Measurements from ENCODE around the gene SCIMP.
"Not testable (repeated sequence)": the region's sequence is repeated elsewhere in the genome, so short reads cannot be mapped to it uniquely, and the experiment has no call there.

The SCIMP gene

DNA sequence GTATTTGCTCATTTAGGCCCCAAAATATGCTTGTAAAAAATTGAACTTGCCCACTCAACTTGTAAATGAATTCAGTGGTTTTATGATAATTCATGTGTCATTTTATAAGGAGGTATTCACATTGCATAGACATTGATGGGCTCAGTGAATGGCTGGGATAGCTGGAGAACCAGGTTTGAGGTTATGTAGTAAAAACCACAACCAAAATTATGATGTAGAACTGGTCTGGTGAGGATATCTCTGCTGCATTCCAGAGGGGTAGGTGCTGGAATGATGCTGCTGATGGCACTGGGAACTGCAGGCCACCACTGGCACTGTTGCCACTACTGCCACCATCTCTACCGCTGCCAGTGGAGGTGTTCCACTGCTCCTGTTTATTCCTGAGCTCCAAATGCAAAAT is 25.9 kb upstream of the SCIMP start:
- Histone ChIP-seq H3K36me3 (ENCODE audit: insufficient read depth, low read length) (no peaks in the 10 kb centered on the region), H3K27ac (ENCODE audit: low read depth, low read length) (no peak overlapping the region), H3K4me1 (ENCODE audit: control insufficient read depth, insufficient read depth, low read length, unreplicated experiment) (no peaks in the 10 kb centered on the region), H3K27me3 (ENCODE audit: insufficient read depth, low read length) (no peaks in the 10 kb centered on the region), H2AFZ (ENCODE audit: low read length, unreplicated experiment) (no peak overlapping the region), H3K4me3 (ENCODE audit: low read depth, low read length) (no peak overlapping the region), H3K79me2 (ENCODE audit: control insufficient read depth, insufficient read depth, low read length, unreplicated experiment) (no peaks in the 10 kb centered on the region)

DNA sequence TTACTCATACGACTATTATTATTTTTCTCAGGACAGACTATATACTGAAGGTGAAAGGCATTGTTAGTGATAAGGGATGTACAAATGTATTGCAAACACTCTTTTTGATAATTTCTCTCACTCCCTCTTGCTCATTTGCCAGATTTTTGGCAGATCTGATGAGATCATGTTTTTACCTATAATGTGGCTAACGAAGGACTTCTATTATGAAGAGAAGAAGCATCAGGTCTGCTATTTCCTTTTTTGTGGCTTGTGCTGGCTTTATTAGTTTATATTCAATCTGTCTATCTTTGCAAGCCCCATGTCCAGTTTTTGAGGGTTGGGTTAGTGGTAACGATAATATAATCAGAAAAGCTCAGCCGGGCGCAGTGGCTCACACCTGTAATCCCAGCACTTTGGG is 22.5 kb upstream of the SCIMP start:
- Histone ChIP-seq H3K79me2 (ENCODE audit: control insufficient read depth, insufficient read depth, low read length, unreplicated experiment) (no peaks in the 10 kb centered on the region), H3K4me1 (ENCODE audit: control insufficient read depth, insufficient read depth, low read length, unreplicated experiment) (no peaks in the 10 kb centered on the region), H3K36me3 (ENCODE audit: insufficient read depth, low read length) (no peaks in the 10 kb centered on the region), H3K27ac (ENCODE audit: low read depth, low read length) (no peak overlapping the region), H3K27me3 (ENCODE audit: insufficient read depth, low read length) (no peaks in the 10 kb centered on the region), H3K4me3 (ENCODE audit: low read depth, low read length) (no peak overlapping the region), H2AFZ (ENCODE audit: low read length, unreplicated experiment) (no peak overlapping the region)

DNA sequence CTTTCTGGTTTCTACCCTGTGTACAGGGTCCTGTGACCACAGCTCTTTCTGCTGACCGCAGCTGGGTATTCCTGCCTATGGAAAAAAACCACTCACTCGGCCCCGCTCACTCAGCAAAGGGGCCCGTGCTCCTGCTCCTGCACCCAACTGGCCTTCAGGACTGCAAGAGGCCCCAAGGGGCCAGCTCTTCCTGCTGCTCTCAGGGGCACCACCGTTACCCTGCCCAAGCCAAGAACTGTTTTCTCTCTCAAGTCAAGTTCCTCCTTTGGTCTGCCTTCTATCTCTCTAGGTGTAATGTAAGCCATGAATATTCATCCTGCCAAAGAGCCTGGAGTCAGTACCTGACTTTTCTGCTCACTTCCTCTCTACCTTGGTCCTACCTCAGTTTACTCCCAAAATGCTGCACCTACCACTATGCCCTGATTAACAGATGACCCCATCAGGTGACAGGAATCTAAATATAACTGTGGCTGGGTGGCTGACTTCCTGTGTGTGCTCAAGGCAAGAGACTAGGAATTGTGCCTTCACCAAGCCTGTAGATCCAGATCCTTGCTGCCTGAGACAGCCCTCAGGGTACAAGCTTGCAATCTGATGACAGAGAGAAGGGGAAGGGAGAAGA is 20.4 kb upstream of the SCIMP start:
- H3K36me3 ChIP-seq (ENCODE audit: insufficient read depth, low read length): no peaks in the 10 kb centered on the region
- no peak overlapping the region for H3K4me3 ChIP-seq (ENCODE audit: low read depth, low read length)
- no peaks in the 10 kb centered on the region for H3K79me2 ChIP-seq (ENCODE audit: control insufficient read depth, insufficient read depth, low read length, unreplicated experiment)
- H3K27ac ChIP-seq (ENCODE audit: low read depth, low read length): no peak overlapping the region
- H2AFZ ChIP-seq (ENCODE audit: low read length, unreplicated experiment): no peak overlapping the region
- H3K27me3 ChIP-seq (ENCODE audit: insufficient read depth, low read length): no peaks in the 10 kb centered on the region
- H3K4me1 ChIP-seq (ENCODE audit: control insufficient read depth, insufficient read depth, low read length, unreplicated experiment): no peaks in the 10 kb centered on the region

- no peak overlapping the region for H3K4me3 ChIP-seq (ENCODE audit: low read depth, low read length)
- no peaks in the 10 kb centered on the region for H3K27me3 ChIP-seq (ENCODE audit: insufficient read depth, low read length)
- no peak overlapping the region for H3K27ac ChIP-seq (ENCODE audit: low read depth, low read length)
- no peak overlapping the region for H2AFZ ChIP-seq (ENCODE audit: low read length, unreplicated experiment)
- H3K4me1 ChIP-seq (ENCODE audit: control insufficient read depth, insufficient read depth, low read length, unreplicated experiment): no peaks in the 10 kb centered on the region
- H3K36me3 ChIP-seq (ENCODE audit: insufficient read depth, low read length): no peaks in the 10 kb centered on the region
- H3K79me2 ChIP-seq (ENCODE audit: control insufficient read depth, insufficient read depth, low read length, unreplicated experiment): no peaks in the 10 kb centered on the region
Observed at GRCh38 chr17:5254414-5254813, 19.8 kb upstream of the SCIMP start.

DNA sequence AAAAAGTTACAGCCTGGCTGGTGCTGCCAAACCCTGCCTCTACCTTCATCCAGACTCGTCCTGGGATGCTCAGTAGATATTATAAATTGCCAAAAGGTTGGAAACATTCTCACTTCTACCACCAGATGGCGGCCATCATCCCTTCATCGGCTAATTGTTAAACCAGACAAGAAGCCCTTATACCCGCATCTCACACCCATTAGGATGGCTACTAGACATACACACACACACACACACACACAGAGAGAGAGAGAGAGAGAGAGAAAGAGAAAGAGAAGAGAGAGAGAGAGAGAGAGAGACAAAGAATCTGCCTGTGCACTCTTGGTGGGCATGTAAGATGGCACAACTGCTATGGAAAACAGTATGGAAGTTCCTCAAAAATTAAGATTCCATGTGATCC is 15.0 kb upstream of the SCIMP start:
- no peak overlapping the region for H3K27ac ChIP-seq (ENCODE audit: low read depth, low read length)
- H3K79me2 ChIP-seq (ENCODE audit: control insufficient read depth, insufficient read depth, low read length, unreplicated experiment): no peaks in the 10 kb centered on the region
- no peak overlapping the region for H3K4me3 ChIP-seq (ENCODE audit: low read depth, low read length)
- no peaks in the 10 kb centered on the region for H3K27me3 ChIP-seq (ENCODE audit: insufficient read depth, low read length)
- H3K36me3 ChIP-seq (ENCODE audit: insufficient read depth, low read length): no peaks in the 10 kb centered on the region
- H3K4me1 ChIP-seq (ENCODE audit: control insufficient read depth, insufficient read depth, low read length, unreplicated experiment): no peaks in the 10 kb centered on the region
- H2AFZ ChIP-seq (ENCODE audit: low read length, unreplicated experiment): no peak overlapping the region

DNA sequence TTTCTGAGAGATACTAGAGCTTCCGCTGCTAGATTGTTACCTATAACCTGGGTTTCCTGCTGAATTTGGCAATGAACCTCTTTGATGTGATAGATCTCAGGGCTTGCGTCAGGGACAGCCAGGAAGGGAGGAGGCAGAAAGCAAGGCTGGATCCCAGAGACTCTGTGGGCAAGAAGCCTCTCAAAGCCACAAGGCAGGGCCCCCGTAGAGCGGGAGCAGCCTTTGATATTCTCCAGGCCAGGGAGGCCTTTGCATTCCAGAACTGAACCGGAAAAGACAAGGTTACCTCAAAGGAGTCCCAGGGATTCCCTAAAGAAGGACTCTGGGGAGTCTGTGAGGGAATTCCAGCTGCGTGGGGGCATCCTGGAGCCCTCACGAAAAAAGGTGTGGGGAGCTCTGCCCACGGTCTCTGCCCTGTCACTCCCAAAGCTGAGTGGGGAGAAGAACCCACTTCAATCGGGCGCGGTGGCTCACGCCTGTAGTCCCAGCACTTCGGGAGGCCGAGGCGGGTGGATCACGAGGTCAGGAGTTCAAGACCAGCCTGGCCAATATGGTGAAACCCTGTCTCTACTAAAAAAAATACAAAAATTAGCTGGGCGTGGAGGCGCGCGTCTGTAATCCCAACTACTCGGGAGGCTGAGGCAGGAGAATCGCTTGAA is 14.3 kb upstream of the SCIMP start:
- H3K27me3 ChIP-seq (ENCODE audit: insufficient read depth, low read length): no peaks in the 10 kb centered on the region
- H3K4me1 ChIP-seq (ENCODE audit: control insufficient read depth, insufficient read depth, low read length, unreplicated experiment): no peaks in the 10 kb centered on the region
- no peak overlapping the region for H3K27ac ChIP-seq (ENCODE audit: low read depth, low read length)
- no peak overlapping the region for H2AFZ ChIP-seq (ENCODE audit: low read length, unreplicated experiment)
- no peaks in the 10 kb centered on the region for H3K36me3 ChIP-seq (ENCODE audit: insufficient read depth, low read length)
- H3K79me2 ChIP-seq (ENCODE audit: control insufficient read depth, insufficient read depth, low read length, unreplicated experiment): no peaks in the 10 kb centered on the region
- no peak overlapping the region for H3K4me3 ChIP-seq (ENCODE audit: low read depth, low read length)

DNA sequence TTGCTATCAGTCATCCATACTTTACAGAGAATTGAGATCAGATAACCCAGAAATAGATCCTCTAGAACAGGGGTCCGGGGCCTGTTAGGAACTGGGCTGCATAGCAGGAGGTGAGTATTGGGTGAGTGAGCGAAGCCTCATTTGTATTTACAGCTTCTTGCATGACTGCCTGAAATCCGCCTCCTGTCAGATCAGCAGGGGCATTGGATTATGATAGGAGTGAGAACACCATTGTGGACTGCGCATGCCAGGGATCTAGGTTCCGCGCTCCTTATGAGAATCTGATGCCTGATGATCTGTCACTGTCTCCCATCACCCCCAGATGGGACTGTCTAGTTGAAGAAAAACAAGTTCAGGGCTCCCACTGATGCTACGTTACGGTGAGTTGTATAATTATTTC is 13.0 kb upstream of the SCIMP start:
- no peak overlapping the region for H3K4me3 ChIP-seq (ENCODE audit: low read depth, low read length)
- H3K36me3 ChIP-seq (ENCODE audit: insufficient read depth, low read length): no peaks in the 10 kb centered on the region
- H3K79me2 ChIP-seq (ENCODE audit: control insufficient read depth, insufficient read depth, low read length, unreplicated experiment): no peaks in the 10 kb centered on the region
- no peak overlapping the region for H3K27ac ChIP-seq (ENCODE audit: low read depth, low read length)
- H3K4me1 ChIP-seq (ENCODE audit: control insufficient read depth, insufficient read depth, low read length, unreplicated experiment): no peaks in the 10 kb centered on the region
- H3K27me3 ChIP-seq (ENCODE audit: insufficient read depth, low read length): no peaks in the 10 kb centered on the region
- H2AFZ ChIP-seq (ENCODE audit: low read length, unreplicated experiment): no peak overlapping the region

GRCh38 chr17:5241861-5242671 is 7.4 kb upstream of the SCIMP start:
- Histone ChIP-seq H3K36me3 (ENCODE audit: insufficient read depth, low read length) (no peaks in the 10 kb centered on the region), H3K79me2 (ENCODE audit: control insufficient read depth, insufficient read depth, low read length, unreplicated experiment) (no peaks in the 10 kb centered on the region), H2AFZ (ENCODE audit: low read length, unreplicated experiment) (no peak overlapping the region), H3K4me1 (ENCODE audit: control insufficient read depth, insufficient read depth, low read length, unreplicated experiment) (no peaks in the 10 kb centered on the region), H3K27ac (ENCODE audit: low read depth, low read length) (no peak overlapping the region), H3K4me3 (ENCODE audit: low read depth, low read length) (no peak overlapping the region), H3K27me3 (ENCODE audit: insufficient read depth, low read length) (no peaks in the 10 kb centered on the region)

- H3K36me3 ChIP-seq (ENCODE audit: insufficient read depth, low read length); H3K4me3 ChIP-seq (ENCODE audit: low read depth, low read length); H3K4me1 ChIP-seq (ENCODE audit: control insufficient read depth, insufficient read depth, low read length, unreplicated experiment); H2AFZ ChIP-seq (ENCODE audit: low read length, unreplicated experiment); H3K79me2 ChIP-seq (ENCODE audit: control insufficient read depth, insufficient read depth, low read length, unreplicated experiment); H3K27ac ChIP-seq (ENCODE audit: low read depth, low read length); H3K27me3 ChIP-seq (ENCODE audit: insufficient read depth, low read length): not testable (repeated sequence)
Observed at GRCh38 chr17:5239769-5240168, 5.1 kb upstream of the SCIMP start.

DNA sequence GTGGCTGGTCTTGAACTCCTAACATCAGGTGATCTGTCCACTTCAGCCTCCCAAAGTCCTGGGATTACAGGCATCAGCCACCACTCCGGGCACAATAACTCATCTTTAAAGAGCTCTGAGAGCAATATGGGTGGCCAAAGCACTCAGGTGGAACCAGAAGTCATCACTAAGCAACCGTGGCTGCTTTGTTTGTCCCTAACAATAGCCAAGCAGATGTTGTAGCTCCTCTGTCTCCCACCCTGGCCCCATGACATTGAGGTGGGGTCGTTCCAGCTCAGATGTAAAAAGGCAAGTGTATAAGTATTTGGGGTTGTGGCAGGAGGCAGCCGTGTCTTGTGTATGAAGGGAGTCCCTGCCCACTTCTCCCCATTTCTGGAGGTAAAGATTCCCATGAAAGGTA is 3.7 kb upstream of the SCIMP start:
- no peaks in the 10 kb centered on the region for H3K27me3 ChIP-seq (ENCODE audit: insufficient read depth, low read length)
- H3K4me1 ChIP-seq (ENCODE audit: control insufficient read depth, insufficient read depth, low read length, unreplicated experiment): no peaks in the 10 kb centered on the region
- H3K79me2 ChIP-seq (ENCODE audit: control insufficient read depth, insufficient read depth, low read length, unreplicated experiment): no peaks in the 10 kb centered on the region
- H3K4me3 ChIP-seq (ENCODE audit: low read depth, low read length): no peak overlapping the region
- no peak overlapping the region for H3K27ac ChIP-seq (ENCODE audit: low read depth, low read length)
- no peak overlapping the region for H2AFZ ChIP-seq (ENCODE audit: low read length, unreplicated experiment)
- no peaks in the 10 kb centered on the region for H3K36me3 ChIP-seq (ENCODE audit: insufficient read depth, low read length)

- Histone ChIP-seq H3K4me3 (ENCODE audit: low read depth, low read length) (no peak overlapping the region), H3K79me2 (ENCODE audit: control insufficient read depth, insufficient read depth, low read length, unreplicated experiment) (no peaks in the 10 kb centered on the region), H3K27me3 (ENCODE audit: insufficient read depth, low read length) (no peaks in the 10 kb centered on the region), H3K36me3 (ENCODE audit: insufficient read depth, low read length) (no peaks in the 10 kb centered on the region), H2AFZ (ENCODE audit: low read length, unreplicated experiment) (no peak overlapping the region), H3K4me1 (ENCODE audit: control insufficient read depth, insufficient read depth, low read length, unreplicated experiment) (no peaks in the 10 kb centered on the region), H3K27ac (ENCODE audit: low read depth, low read length) (no peak overlapping the region)
Observed at GRCh38 chr17:5237541-5238016, 2.9 kb upstream of the SCIMP start.
